ENCODE results near the gene MYT1.

DNA sequence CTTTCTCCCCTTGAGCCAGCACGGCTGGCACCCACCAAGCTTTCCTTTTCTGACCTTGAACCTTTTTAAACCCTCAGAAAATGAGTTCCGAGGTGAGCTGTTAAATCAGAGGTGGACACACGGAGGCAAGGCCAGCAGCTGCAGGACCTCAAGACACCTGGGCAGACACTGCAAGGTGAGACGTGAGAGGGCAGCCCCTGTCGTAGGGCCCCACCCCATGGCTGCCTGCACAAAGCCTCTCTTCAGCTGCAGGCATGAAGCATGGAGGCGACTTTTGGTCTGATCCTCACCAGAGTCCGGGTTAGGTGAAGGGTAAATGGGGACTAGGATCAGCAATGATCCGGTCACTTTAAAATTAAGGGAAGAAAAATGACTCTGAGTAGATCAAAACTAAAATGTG, 25.7 kb downstream of the MYT1 start:
- TF ChIP-seq, protein P1, sequence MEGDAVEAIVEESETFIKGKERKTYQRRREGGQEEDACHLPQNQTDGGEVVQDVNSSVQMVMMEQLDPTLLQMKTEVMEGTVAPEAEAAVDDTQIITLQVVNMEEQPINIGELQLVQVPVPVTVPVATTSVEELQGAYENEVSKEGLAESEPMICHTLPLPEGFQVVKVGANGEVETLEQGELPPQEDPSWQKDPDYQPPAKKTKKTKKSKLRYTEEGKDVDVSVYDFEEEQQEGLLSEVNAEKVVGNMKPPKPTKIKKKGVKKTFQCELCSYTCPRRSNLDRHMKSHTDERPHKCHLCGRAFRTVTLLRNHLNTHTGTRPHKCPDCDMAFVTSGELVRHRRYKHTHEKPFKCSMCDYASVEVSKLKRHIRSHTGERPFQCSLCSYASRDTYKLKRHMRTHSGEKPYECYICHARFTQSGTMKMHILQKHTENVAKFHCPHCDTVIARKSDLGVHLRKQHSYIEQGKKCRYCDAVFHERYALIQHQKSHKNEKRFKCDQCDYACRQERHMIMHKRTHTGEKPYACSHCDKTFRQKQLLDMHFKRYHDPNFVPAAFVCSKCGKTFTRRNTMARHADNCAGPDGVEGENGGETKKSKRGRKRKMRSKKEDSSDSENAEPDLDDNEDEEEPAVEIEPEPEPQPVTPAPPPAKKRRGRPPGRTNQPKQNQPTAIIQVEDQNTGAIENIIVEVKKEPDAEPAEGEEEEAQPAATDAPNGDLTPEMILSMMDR (conservative IDR thresholded peaks at IDR 0.05 in 1 of 2, IDR thresholded peaks at IDR 0.05 in 1 of 2; ENCODE audit: low read depth in 1 of 2, low read length in 2 of 2) = no peak
- no peak for TF ChIP-seq EZH2 (IDR thresholded peaks at IDR 0.05; ENCODE audit: low read length, missing control alignments)
